ENCODE data around the gene NKD1.

The NKD1 gene

DNA sequence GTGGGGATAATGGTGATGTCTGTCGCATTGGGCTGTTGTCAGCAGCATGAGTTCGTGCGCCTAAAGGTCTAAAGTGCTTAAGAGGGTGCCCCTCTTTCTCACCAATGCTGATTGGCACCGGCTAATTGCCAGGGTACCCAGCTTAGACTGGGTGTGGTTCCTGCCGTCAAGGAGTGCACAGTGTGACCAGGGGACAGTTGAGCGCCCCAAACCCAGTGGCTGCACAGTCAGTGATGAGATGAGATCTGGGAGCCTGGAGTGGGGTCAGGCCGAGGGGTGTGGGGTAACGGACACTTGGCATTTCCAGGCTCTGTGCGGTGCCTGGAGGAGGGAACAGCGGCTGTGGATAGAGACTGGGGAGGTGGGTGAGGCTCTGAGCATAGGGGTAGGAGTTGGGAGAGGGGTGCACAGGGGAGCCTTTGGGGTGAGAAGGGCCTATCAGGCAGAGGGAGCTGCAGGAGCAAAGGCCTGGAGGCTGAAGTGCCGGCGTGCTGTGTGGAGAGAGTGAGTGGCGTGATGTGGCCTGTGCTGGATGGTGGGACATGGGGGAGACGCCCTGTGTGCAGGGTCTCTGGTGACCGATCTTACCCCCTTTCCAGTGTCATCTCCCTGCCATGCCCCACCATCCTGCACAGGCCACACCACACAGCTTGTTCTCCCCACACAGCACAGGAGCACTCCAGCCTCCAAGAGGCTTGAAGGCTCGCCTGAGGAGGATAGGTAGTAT is 74.6 kb downstream of the NKD1 start:
- no peak for DNase-seq (ENCODE audit: extremely low spot score)
- no peak for TF ChIP-seq CTBP1 (IDR thresholded peaks at IDR 0.05; ENCODE audit: borderline replicate concordance)
- TF ChIP-seq NFRKB (IDR thresholded peaks at IDR 0.05): no peak
- no peak for TF ChIP-seq SP1 (IDR thresholded peaks at IDR 0.05)
- no peak for TF ChIP-seq SUZ12 (IDR thresholded peaks at IDR 0.05)
- TF ChIP-seq FOXA1 (IDR thresholded peaks at IDR 0.05): no peak
- TF ChIP-seq PKNOX1 (IDR thresholded peaks at IDR 0.05): no peak
- no peak for TF ChIP-seq HDGF (IDR thresholded peaks at IDR 0.05; ENCODE audit: borderline replicate concordance)
- no peak for TF ChIP-seq FOXK2 (IDR thresholded peaks at IDR 0.05)
- no peak for TF ChIP-seq TARDBP (IDR thresholded peaks at IDR 0.05)
- no peak for TF ChIP-seq L3MBTL2 (conservative IDR thresholded peaks at IDR 0.05)
- no peak for TF ChIP-seq ELF4 (IDR thresholded peaks at IDR 0.05)
- POLR2A ChIA-PET: no interaction called here
- CTCF ChIA-PET: no interaction called here

DNA sequence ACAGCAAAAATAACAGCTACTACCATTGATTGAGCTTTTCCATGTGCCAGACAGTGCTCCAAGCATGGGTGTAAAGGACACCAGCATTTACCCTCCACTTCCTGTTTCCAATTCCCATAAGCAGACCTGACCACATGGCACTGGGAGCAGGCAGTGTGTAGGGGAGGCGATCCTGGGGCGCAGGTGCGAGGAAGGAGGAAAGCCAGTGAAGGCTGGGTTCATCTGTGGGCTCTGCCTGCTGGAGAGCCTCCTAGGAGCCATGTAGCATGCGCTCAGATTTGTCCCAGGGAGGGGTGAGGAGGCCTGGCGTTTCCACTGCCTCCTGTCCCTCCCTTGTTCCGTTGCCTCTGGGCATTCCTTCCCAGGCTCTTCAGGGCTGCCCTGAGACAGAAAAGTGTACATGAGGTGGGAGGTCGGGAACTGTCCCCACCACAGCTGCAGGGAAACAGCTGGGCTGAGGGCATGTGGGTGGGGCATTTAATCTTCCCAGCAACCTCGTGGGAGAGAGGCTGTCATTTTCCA is 76.3 kb downstream of the NKD1 start:
- TF ChIP-seq NFRKB (IDR thresholded peaks at IDR 0.05) (no peak), CTBP1 (IDR thresholded peaks at IDR 0.05; ENCODE audit: borderline replicate concordance) (no peak), TARDBP (IDR thresholded peaks at IDR 0.05) (no peak), FOXK2 (IDR thresholded peaks at IDR 0.05) (no peak), L3MBTL2 (conservative IDR thresholded peaks at IDR 0.05) (no peak), BHLHE40 (IDR thresholded peaks at IDR 0.05; ENCODE audit: borderline replicate concordance) (no peak), ARNT (IDR thresholded peaks at IDR 0.05) (no peak), FOXA1 (IDR thresholded peaks at IDR 0.05) (no peak), HDGF (IDR thresholded peaks at IDR 0.05; ENCODE audit: borderline replicate concordance) (no peak), ELF4 (IDR thresholded peaks at IDR 0.05) (no peak), SP1 (IDR thresholded peaks at IDR 0.05) (no peak), SUZ12 (IDR thresholded peaks at IDR 0.05) (no peak), FOXM1 (IDR thresholded peaks at IDR 0.05; ENCODE audit: borderline replicate concordance) (no peak), LEF1 (IDR thresholded peaks at IDR 0.05; ENCODE audit: borderline replicate concordance) (no peak), ZNF384 (IDR thresholded peaks at IDR 0.05) (no peak), PKNOX1 (IDR thresholded peaks at IDR 0.05) (no peak)
- ChIA-PET CTCF (interaction anchor here (0.7 kb wide), 1 partner anchor 119 kb away, joined by 3 read pairs; no protein-coding TSS in a partner anchor), POLR2A (no interaction called here)
- DNase-seq (ENCODE audit: extremely low spot score): no peak

GRCh38 chr16:50625374-50625773 is 77.2 kb downstream of the NKD1 start:
- TF ChIP-seq ZNF384 (IDR thresholded peaks at IDR 0.05) (no peak), HDGF (IDR thresholded peaks at IDR 0.05; ENCODE audit: borderline replicate concordance) (no peak), ELF4 (IDR thresholded peaks at IDR 0.05) (no peak), ARNT (IDR thresholded peaks at IDR 0.05) (no peak), TARDBP (IDR thresholded peaks at IDR 0.05) (no peak), L3MBTL2 (conservative IDR thresholded peaks at IDR 0.05) (no peak), SP1 (IDR thresholded peaks at IDR 0.05) (no peak), BHLHE40 (IDR thresholded peaks at IDR 0.05; ENCODE audit: borderline replicate concordance) (no peak), FOXA1 (IDR thresholded peaks at IDR 0.05) (no peak), PKNOX1 (IDR thresholded peaks at IDR 0.05) (no peak), SUZ12 (IDR thresholded peaks at IDR 0.05) (no peak), LEF1 (IDR thresholded peaks at IDR 0.05; ENCODE audit: borderline replicate concordance) (no peak), NFRKB (IDR thresholded peaks at IDR 0.05) (no peak)
- POLR2A ChIA-PET: no interaction called here
- CTCF ChIA-PET: no interaction called here
- DNase-seq (ENCODE audit: extremely low spot score): no peak

GRCh38 chr16:50626868-50627267 is 78.7 kb downstream of the NKD1 start:
- TF ChIP-seq SP1 (IDR thresholded peaks at IDR 0.05) (no peak), FOXA1 (IDR thresholded peaks at IDR 0.05) (no peak), LEF1 (IDR thresholded peaks at IDR 0.05; ENCODE audit: borderline replicate concordance) (no peak), NFRKB (IDR thresholded peaks at IDR 0.05) (no peak)
- ChIA-PET POLR2A (no interaction called here), CTCF (no interaction called here)
- DNase-seq (ENCODE audit: extremely low spot score): no peak

- ChIA-PET POLR2A (no interaction called here), CTCF (no interaction called here)
- DNase-seq (ENCODE audit: extremely low spot score): no peak
- TF ChIP-seq BHLHE40 (IDR thresholded peaks at IDR 0.05; ENCODE audit: borderline replicate concordance): no peak
- no peak for TF ChIP-seq ZNF384 (IDR thresholded peaks at IDR 0.05)
- no peak for TF ChIP-seq FOXK2 (IDR thresholded peaks at IDR 0.05)
- TF ChIP-seq TARDBP (IDR thresholded peaks at IDR 0.05): no peak
- no peak for TF ChIP-seq ELF4 (IDR thresholded peaks at IDR 0.05)
- no peak for TF ChIP-seq CTBP1 (IDR thresholded peaks at IDR 0.05; ENCODE audit: borderline replicate concordance)
- TF ChIP-seq LEF1 (IDR thresholded peaks at IDR 0.05; ENCODE audit: borderline replicate concordance): no peak
- no peak for TF ChIP-seq SUZ12 (IDR thresholded peaks at IDR 0.05)
- TF ChIP-seq PKNOX1 (IDR thresholded peaks at IDR 0.05): no peak
- TF ChIP-seq FOXA1 (IDR thresholded peaks at IDR 0.05): no peak
Measured at GRCh38 chr16:50627419-50627818, 79.2 kb downstream of the NKD1 start.
